Retinal pigment epithelial cell (primary cell): ENCODE measurements around the gene HARS1.
"Not testable (repeated sequence)": the region's sequence is repeated elsewhere in the genome, so short reads cannot be mapped to it uniquely, and the experiment has no call there.

ENCODE experiments used
- DNase-seq: peaks from one replicate; pipeline ENCODE4 v3.0.0-alpha.2; 2010; ENCODE audit warnings: low read depth
- H3K4me3 ChIP-seq: 2 replicates; pipeline ENCODE4 v1.5.1; 2011; ENCODE audit warnings: mild to moderate bottlenecking, low read length, control low read depth, moderate library complexity
- CTCF ChIP-seq: conservative IDR thresholded peaks from 2 replicates; pipeline ENCODE4 v1.5.1; 2011; ENCODE audit warnings: low read depth, low read length, control low read depth, inconsistent platforms

HARS1 gene

GRCh38 chr5:140631036-140631417, 60.1 kb downstream of the HARS1 start:
- TF ChIP-seq CTCF, result no peak
- no peak for DNase-seq
- no peak overlapping the region for H3K4me3 ChIP-seq

GRCh38 chr5:140630292-140631035, 60.7 kb downstream of the HARS1 start:
- DNase-seq, result no peak
- H3K4me3 ChIP-seq, result no peak overlapping the region
- TF ChIP-seq CTCF, result no peak

GRCh38 chr5:140628711-140629110, 62.5 kb downstream of the HARS1 start:
- H3K4me3 ChIP-seq, result no peak overlapping the region
- no peak for DNase-seq
- TF ChIP-seq CTCF, result no peak

- no peak for TF ChIP-seq CTCF
- no peak overlapping the region for H3K4me3 ChIP-seq
- DNase-seq, result no peak
Measured at GRCh38 chr5:140627972-140628371, 63.2 kb downstream of the HARS1 start.

- not testable (repeated sequence) for H3K4me3 ChIP-seq, DNase-seq
Measured at GRCh38 chr5:140624886-140625285, 66.3 kb downstream of the HARS1 start.
